Measurements from ENCODE around the gene CHST8.
"Not testable (repeated sequence)": the region's sequence is repeated elsewhere in the genome, so short reads cannot be mapped to it uniquely, and the experiment has no call there.

Gene CHST8

DNA sequence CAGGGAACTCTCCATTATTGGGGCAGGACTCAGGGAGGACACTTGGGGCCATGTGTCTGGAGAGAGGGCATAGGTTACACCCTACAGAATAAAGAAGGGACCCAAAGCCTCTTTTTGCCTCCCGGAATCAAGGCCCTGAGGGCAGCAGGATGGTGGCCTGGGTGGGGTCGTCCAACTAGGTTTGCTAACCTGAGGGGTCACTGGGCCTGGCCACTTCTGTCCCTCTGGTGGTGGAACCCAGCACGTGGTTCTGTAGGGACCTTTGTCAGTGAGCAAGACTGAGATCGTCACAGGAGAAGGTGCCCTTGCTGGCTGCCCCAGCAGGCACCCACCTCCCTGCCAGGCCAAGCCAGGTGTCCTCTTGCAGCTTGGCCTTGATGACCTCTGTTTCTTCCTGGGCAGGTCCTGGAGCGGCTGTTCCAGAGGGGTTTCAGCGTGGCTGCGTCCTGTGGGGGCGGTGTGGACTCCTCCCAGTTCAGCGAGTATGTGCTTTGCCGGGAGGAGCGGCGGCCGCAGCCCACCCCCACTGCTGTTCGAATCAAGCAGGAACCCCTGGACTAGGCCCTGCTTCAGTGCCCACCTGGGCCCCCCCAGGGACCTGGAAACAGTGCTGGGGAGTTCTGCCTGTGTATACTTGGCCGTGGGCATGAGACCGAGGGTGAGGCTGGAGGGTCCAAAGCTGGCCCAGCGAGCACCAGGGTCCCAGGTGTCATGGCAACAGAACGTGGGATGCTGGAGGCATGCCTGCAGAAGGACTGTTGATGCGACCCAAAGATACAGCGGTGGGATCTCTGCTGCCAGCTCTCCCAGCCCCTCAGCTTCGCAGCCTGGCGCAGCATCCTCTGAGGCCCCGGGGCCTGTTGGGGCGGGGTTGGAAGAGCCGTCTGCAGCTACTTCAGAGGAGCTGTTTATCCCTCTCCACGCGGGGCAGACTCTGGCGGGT lies 190.9 kb downstream of the CHST8 start:
- no peak for DNase-seq (ENCODE audit: low spot score)

DNA sequence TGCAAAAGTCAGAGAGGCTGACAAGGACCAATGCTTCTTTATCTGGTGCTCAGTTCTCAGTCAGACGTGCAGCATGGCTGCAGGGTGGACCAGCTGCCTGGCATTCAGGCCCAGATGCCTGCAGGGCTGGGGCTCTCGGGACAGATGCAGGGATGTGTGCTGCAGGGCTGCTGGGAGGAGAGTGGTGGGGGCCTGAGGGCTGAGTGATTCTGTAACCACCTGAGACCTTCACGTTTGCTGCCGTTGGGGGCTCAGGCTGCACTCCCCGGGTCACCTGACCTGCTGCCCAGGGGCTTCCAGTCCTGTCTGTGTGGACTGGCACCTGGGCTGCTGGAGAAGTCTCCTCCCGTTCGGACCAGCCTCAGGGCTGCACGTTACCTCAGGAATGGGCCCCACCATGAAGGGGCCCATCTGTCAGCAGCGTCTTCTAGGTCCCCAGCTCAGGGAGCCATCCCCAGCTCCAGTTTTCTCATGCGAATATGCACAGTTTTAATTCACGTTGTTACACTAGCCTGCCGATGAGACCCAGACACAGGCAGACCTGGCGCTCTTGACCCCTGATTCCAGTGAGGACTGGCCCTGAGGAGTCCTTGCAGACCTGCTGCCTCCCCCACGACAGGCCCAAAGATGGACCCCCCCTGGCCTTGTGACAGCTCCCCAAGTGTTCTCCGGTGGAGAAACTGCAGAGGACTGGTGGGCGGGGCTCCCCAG lies 191.8 kb downstream of the CHST8 start:
- DNase-seq (ENCODE audit: low spot score): no peak

DNA sequence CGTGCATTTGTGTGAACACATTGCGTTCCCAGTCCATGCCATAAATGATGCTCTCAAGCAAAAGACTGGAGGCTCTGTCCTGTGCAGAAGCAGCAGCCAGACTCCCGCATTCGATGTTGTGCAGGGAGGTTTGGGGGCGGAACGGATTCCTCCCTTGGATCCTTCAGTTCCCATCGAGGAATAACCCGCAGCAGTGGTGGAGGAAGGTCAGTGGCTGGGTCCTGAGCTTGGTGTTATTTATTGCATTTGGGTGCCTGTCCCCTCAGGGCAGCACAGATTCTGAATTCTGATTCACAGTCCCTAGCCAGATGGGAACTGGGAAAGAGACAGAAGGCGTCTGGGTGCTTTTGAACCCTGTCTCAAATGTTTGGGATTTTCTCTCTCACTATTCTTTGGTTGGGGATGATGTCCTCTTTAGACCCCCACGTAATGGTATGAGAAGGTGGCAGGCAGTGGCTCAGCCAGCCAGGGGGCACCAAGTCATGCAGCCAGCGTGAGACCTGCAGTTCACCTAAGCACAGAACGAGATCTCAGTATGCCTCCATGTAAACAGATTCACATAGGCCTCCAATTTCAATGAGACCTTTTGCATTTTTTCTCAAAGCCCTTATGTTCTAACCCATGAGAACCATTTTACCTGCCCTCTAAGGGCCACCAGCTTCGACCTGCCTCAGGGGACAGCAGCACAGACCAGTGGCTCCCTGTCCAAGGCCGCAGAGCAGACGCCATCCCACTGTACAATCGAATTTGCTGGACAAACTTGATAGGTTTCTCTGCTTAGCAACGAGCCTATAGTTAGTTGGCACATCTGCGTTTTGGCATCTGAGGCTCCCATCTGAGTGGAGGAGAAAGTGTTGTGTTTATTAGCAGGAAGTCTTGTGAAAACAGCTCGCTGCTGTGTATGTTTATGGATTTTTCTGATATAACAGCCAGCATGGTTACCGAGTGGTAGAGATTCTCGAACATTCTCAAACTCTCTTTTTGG lies 192.7 kb downstream of the CHST8 start:
- no peak for DNase-seq (ENCODE audit: low spot score)

DNA sequence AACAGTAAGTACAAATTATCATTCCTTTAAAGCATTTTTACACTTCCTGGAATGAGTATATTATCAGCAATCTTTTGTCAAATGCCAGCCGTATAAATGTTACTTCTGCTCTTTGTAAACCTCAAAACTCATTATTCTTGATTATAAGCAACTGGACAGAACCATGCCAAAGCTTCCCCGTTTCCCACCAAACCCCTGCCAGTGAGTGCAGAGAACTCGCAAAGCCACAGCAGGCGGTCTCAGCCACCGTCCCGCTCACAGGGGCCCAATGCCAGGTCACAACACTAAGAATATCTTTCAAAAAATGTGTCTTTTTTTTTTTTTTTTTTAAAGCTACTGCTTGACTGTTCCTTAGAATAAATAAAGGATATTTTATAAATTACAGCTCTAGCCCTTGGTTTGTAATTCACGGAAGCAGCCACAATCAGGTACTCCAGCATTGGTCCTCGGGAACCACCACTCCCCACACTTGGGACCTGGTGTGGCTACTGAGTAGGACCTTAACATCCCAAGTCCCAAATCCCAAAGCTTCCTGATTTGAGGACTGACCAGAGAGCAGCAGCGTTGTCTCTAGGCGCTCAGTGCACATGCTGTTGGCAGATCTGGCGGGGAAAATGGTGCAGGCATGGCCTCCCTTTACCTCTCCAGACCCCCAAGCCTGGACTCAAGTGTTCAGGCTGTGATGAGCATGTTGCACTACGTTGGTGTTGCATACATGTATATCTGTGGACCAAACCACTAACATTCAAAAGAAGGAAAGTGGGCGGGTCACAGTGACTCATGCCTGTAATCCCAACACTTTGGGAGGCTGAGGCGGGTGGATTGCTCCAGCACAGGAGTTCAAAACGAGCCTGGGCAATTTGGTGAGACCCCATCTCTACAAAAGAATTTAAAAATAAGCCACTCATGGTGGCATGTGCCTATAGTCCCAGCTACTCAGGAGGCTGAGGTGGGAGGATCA lies 193.9 kb downstream of the CHST8 start:
- no peak for DNase-seq (ENCODE audit: low spot score)

DNA sequence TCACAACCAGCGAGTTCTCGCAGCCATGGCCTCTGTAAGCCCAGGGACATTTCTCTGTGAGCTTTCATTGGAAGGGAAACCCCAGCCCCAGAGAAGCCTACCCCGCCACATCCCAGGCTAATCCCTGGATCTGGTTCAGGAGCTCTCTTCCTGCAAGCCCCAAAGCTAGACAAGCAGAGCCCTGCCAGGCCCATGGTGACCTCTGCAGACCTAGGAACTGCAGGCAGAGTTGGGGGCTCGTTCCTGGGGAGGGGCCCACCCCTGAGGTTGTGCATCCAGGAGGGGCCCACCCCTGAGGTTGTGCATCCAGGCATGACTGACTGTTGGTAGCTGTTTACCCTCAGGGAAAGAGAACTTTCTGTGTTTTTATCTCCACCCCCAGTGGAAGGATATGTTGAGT lies 196.7 kb downstream of the CHST8 start:
- DNase-seq (ENCODE audit: low spot score): no peak

DNA sequence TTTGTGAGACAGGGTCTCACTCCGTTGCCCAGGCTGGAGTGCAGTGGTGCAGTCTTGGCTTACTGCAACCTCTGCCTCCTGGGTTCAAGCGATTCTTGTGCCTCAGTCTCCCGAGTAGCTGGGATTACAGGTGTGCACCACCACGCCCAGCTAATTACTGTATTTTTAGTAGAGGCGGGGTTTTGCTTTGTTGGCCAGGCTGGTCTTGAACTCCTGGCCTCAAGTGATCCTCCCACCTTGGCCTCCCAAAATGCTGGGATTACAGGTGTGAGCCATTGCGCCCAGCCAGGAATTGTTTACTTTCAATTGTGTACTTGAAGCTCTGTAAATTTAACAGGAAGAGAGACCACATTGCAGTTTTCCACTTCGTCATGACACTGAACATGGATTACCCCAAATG lies 197.3 kb downstream of the CHST8 start:
- not testable (repeated sequence) for DNase-seq (ENCODE audit: low spot score)

DNA sequence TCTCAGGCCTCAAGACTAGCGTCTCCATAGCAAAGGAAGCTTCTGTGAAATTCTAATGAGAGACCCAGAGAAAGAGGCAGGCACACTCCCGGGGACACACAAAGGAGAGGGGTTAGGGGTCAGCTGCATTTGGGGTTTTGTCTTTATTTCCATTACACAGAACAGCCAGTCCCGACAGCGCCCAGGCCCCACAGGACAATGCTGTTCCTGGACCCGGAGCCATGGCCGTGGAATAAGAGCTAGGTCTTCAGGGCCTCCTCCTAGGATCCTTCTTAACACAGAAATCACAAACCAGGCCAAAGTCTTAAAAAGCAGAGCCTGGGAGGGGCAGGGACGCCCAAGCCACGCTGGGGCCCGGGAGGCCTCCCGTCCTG lies 197.7 kb downstream of the CHST8 start:
- peak; percentile 1 for DNase-seq (ENCODE audit: low spot score)

DNA sequence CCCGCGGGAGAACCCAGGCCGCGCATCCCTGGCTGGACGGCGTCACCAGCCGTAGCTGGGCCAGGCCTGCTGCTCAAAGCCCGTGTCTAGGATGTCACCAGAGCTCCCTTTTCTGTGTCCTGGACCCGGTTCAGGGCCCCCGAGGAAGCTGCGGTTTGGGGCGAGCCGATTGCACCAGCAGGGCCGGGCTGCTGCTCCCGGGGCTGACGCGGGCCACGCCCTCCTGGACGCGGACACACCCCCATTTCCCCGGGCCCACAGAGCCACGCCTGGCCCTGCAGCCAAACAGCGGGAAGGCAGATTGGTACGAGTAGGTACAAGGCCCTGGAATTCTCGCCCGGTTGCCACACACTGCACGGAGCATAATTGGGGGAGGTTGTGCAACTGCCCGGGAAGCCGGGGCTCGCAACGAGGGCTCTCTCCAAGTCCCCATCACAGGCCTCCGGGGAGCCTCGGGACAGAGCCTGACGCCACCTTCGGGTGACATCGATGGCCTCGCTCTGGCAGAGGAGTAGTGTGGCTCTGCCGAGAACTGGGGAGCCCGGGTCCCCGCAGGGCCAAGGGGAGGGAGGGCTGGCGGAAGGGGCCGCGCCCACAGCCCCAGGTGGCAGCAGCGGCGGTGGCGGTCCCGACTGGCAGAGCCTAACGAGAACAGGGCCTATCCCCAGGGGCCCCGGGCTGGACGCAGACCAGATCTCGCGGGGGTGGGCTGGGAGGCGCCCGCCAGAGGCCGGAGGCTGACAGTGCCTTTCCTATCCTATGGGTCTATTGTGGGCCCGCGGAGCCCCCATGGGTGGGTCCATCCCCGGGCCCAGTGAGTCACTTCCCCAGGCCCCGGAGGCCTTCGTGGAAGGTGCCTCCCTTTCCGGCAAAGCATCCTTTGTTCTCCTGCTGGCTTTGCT lies 198.4 kb downstream of the CHST8 start:
- DNase-seq (ENCODE audit: low spot score): peak; percentile 92

DNA sequence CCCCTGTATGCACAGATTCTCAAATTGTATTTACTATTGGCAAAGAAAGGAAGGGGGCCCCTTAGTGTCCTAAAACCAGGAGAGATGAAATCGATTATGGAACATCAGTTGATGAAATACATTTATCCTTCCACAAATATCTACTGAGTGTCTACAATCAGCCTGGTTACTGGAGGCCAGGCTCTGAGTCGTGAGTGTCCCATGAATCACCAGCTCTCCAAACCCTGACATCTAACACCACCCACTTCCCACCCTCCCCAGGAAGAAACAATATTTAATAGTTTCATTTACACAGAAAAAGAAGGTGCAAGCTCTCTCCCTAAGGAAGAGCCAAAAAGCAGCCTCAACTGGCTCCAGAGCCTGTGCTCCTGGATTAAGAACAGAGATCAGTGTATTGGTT lies 200.1 kb downstream of the CHST8 start:
- peak; percentile 4 for DNase-seq (ENCODE audit: low spot score)

Data from GM03348 (cell line).